Upper lobe of left lung (tissue), 6 donors: ENCODE results near the gene KRTAP5-8. TPM values are rescaled to one million over a fixed set of nuclear protein-coding genes. Genes with fewer than 3 reads are reported as not detected.
A peak's percentile ranks its signal among the peaks of the same experiment; 100 is the strongest.
"Not testable (repeated sequence)": the region's sequence is repeated elsewhere in the genome, so short reads cannot be mapped to it uniquely, and the experiment has no call there.

Experiments
- ATAC-seq, 2 donors: fragments of 200-7000 bp; cut with Tn5 transposase; one replicate each; pipeline ENCODE4 v1.9.1; 2022; ENCODE audit warnings: mild to moderate bottlenecking in 2 of 2, moderate library complexity in 2 of 2; ENCODE audit not compliant: low FRiP score in 2 of 2
- DNase-seq, 2 donors: peaks; one replicate each; pipeline ENCODE4 v3.0.0-alpha.2; 2019 to 2020
- H3K27ac ChIP-seq, 4 donors: fragments of 200-600 bp; sonication (generic); one replicate each; pipeline ENCODE4 v1.5.1; 2016 to 2019
- H3K27me3 ChIP-seq, 4 donors: fragments of 200-600 bp; sonication (generic); one replicate each; pipeline ENCODE4 v1.5.1; 2017 to 2019
- H3K36me3 ChIP-seq, 4 donors: fragments of 200-600 bp; sonication (generic); one replicate each; pipeline ENCODE4 v1.5.1; 2016 to 2019
- H3K4me1 ChIP-seq, 4 donors: fragments of 200-600 bp; sonication (generic); one replicate each; pipeline ENCODE4 v1.5.1; 2018 to 2019
- H3K4me3 ChIP-seq, 4 donors: fragments of 200-600 bp; sonication (generic); one replicate each; pipeline ENCODE4 v1.5.1; 2017 to 2019; ENCODE audit warnings: mild to moderate bottlenecking in 2 of 4, moderate library complexity in 1 of 4
- H3K9me3 ChIP-seq, 4 donors: fragments of 200-600 bp; sonication (generic); one replicate each; pipeline ENCODE4 v1.5.1; 2018 to 2019
- EP300 ChIP-seq, 4 donors: sonication (generic); formaldehyde crosslinking; IDR thresholded peaks; one replicate each; pipeline ENCODE4 v1.5.1; 2017; ENCODE audit warnings: antibody characterized with exemption in 4 of 4, control low read depth in 2 of 4
- POLR2A ChIP-seq, 4 donors: fragments of 450-650 bp; IDR thresholded peaks; one replicate each; pipeline ENCODE4 v1.5.1; 2016 to 2017; ENCODE audit warnings: antibody characterized with exemption in 4 of 4, mild to moderate bottlenecking in 2 of 4
- POLR2AphosphoS5 ChIP-seq, 2 donors: sonication (generic); formaldehyde crosslinking; IDR thresholded peaks; one replicate each; pipeline ENCODE4 v1.5.1; 2017; ENCODE audit warnings: antibody characterized with exemption in 2 of 2
- WGBS, 2 donors: methylation state at CpG; one replicate each; pipeline ENCODE4 v1.1.5; 2017 to 2018; 5-methylcytosine and 5-hydroxymethylcytosine counted together
- total RNA-seq, 6 donors: library from RNA; depleted of rRNA in 4 of 6; stranded (reverse); fragments of >200 nt in 4 of 6; gene quantifications; one replicate each; pipeline versions ENCODE4 v1.1.0 to v1.2.1, GENCODE V29; 2016 to 2021
- TF ChIP-seq, protein P1 (sequence below), 6 experiments: fragments of 450-650 bp in 4 of 6; fragments of 200-600 bp in 2 of 6; sonication (generic) in 2 of 6; IDR thresholded peaks; one replicate each; pipeline ENCODE4 v1.5.1; 2016 to 2019; ENCODE audit warnings: antibody characterized with exemption in 6 of 6
- donor health status: DM: no; HTN: no; CAD: no; lungs with moderate emphysema.
- donor health status: DM: no; HTN: yes; CAD: no; lungs with severe emphysema.

KRTAP5-8 gene, protein sequence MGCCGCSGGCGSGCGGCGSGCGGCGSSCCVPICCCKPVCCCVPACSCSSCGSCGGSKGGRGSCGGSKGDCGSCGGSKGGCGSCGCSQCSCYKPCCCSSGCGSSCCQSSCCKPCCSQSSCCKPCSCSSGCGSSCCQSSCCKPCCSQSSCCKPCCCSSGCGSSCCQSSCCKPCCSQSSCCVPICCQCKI
- total RNA-seq = 1 to 10 TPM in 1 of 6 donors, under 1 TPM in 3, not detected in 2; 0.23 to 7.3 (median 0.71) TPM

GRCh38 chr11:71537977-71538665, at the start of gene KRTAP5-8:
TSS of gene KRTAP5-8 (plus strand) at chr11:71538025. CDS start at chr11:71538056, 31 bp downstream.
- not testable (repeated sequence) for H3K36me3 ChIP-seq, H3K4me1 ChIP-seq, H3K27ac ChIP-seq, H3K4me3 ChIP-seq, ATAC-seq, H3K9me3 ChIP-seq, H3K27me3 ChIP-seq
- WGBS, 2 donors = 60% methylated on average over 1 of the region's 4 CpGs; no CpG with 5 or more reads in 1 of the 2 donors
- peak in 1 of 2 donors; percentile 50 for DNase-seq

- peak overlapping the region in 3 of 4 donors; percentile 2 to 49 (median 49) for H3K27ac ChIP-seq
- peaks cover 0 to 14% (median 10%) of the 10 kb centered on the region in 4 donors for H3K4me1 ChIP-seq
- TF ChIP-seq EP300 (IDR thresholded peaks at IDR 0.05) (no peak), POLR2A (IDR thresholded peaks at IDR 0.05) (no peak), POLR2AphosphoS5 (IDR thresholded peaks at IDR 0.05) (no peak)
- TF ChIP-seq, protein P1, sequence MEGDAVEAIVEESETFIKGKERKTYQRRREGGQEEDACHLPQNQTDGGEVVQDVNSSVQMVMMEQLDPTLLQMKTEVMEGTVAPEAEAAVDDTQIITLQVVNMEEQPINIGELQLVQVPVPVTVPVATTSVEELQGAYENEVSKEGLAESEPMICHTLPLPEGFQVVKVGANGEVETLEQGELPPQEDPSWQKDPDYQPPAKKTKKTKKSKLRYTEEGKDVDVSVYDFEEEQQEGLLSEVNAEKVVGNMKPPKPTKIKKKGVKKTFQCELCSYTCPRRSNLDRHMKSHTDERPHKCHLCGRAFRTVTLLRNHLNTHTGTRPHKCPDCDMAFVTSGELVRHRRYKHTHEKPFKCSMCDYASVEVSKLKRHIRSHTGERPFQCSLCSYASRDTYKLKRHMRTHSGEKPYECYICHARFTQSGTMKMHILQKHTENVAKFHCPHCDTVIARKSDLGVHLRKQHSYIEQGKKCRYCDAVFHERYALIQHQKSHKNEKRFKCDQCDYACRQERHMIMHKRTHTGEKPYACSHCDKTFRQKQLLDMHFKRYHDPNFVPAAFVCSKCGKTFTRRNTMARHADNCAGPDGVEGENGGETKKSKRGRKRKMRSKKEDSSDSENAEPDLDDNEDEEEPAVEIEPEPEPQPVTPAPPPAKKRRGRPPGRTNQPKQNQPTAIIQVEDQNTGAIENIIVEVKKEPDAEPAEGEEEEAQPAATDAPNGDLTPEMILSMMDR (IDR thresholded peaks at IDR 0.05) = no peak
- no peak for DNase-seq
- WGBS, 2 donors = 71 to 77% methylated on average over 6 of the region's 6 CpGs
- H3K36me3 ChIP-seq = peaks cover 17 to 77% (median 60%) of the 10 kb centered on the region in 4 donors
- no peak for ATAC-seq
- H3K4me3 ChIP-seq = no peak overlapping the region
- H3K9me3 ChIP-seq = no peaks in the 10 kb centered on the region
- H3K27me3 ChIP-seq = no peaks in the 10 kb centered on the region
Observed at GRCh38 chr11:71488681-71489270, 49.0 kb upstream of the KRTAP5-8 start.

DNA sequence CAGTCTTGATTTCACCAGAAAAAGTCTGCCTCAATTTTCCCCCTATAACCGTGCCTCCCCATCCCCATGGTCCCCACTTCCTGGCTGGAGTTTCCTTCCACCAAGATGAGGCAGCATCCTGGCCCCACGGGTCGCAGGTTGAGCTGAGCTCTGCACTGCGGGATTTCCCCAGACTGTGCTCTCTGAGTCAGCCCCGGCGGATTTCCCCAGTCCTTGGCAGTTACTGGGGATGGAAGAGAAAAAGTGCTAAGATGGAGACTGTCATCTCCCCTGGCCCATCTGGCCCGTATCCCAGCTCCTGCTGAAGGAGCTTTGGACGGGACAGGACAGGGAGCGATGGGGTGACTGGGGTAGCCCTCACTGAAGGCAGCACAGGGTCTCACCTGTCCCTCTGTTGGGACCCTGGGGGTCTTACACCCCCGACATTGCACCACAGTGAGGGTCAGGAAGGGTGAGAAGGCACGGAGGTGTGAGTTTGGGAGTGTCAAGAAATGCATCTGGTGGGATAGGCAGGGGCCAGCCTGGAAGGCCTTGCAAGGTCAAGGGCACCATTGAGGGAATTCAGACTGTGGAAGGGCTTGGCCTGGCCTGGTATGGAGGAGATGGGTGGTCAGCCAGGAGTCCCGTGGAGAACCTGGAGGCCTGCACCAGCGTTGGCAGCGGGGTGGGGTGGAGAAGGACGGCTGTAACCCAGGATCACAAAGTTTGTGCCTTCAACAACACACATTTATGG, 48.3 kb upstream of the KRTAP5-8 start:
- ATAC-seq (no peak), DNase-seq (no peak)
- Histone ChIP-seq H3K4me3 (no peak overlapping the region), H3K9me3 (no peaks in the 10 kb centered on the region), H3K27ac (peak overlapping the region in 1 of 4 donors; percentile 1), H3K4me1 (peaks cover 0 to 14% (median 10%) of the 10 kb centered on the region in 4 donors), H3K27me3 (no peaks in the 10 kb centered on the region), H3K36me3 (peaks cover 11 to 76% (median 59%) of the 10 kb centered on the region in 4 donors)
- 64 to 78% methylated on average over 12 to 15 of the region's 15 CpGs for WGBS, 2 donors
- no peak for TF ChIP-seq POLR2AphosphoS5 (IDR thresholded peaks at IDR 0.05)
- TF ChIP-seq, protein P1 (IDR thresholded peaks at IDR 0.05) = no peak
- TF ChIP-seq EP300 (IDR thresholded peaks at IDR 0.05) = no peak
- TF ChIP-seq POLR2A (IDR thresholded peaks at IDR 0.05) = no peak

GRCh38 chr11:71490044-71490730, 47.6 kb upstream of the KRTAP5-8 start:
- ATAC-seq = no peak
- 96 to 99% methylated on average over 9 to 22 of the region's 23 CpGs for WGBS, 2 donors

More at GRCh38 chr11:71490044-71490730, 47.6 kb upstream of the KRTAP5-8 start:
- DNase-seq = no peak
- no peak for TF ChIP-seq EP300 (IDR thresholded peaks at IDR 0.05)
- TF ChIP-seq POLR2A (IDR thresholded peaks at IDR 0.05) = no peak
- TF ChIP-seq, protein P1 (IDR thresholded peaks at IDR 0.05) = no peak
- TF ChIP-seq POLR2AphosphoS5 (IDR thresholded peaks at IDR 0.05) = no peak
- Histone ChIP-seq H3K36me3 (peaks cover 9 to 76% (median 56%) of the 10 kb centered on the region in 4 donors), H3K4me1 (peaks cover 0 to 14% (median 10%) of the 10 kb centered on the region in 4 donors), H3K4me3 (no peak overlapping the region), H3K27me3 (no peaks in the 10 kb centered on the region), H3K9me3 (no peaks in the 10 kb centered on the region), H3K27ac (no peak overlapping the region)
